ENCODE results near the gene USP28. TPM values are rescaled to one million over a fixed set of nuclear protein-coding genes. Genes with fewer than 3 reads are reported as not detected.
"Not testable (repeated sequence)": the region's sequence is repeated elsewhere in the genome, so short reads cannot be mapped to it uniquely, and the experiment has no call there.

Gene USP28
- total RNA-seq, 4 donors from 2014 or later = 8.5 to 20.2 (median 11.5) TPM

DNA sequence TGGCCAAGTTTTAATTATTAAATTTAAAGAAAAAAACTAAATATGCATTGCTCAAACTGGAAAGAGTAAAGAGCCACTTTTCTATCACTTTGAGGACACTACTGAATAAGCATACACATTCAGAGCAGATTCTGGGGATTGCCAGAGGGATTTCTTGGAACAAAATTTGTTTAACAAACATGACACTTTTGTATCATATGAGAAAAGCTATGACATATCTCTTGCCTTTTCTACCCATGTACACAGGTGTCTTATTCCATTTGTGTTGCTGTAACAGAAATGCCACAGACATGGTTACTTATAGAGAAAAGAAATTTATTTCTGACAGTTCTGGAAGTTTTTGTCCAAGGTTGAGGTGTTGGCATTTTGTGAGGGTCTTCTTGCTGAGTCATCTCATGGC is 13.5 kb upstream of the USP28 start:
- ATAC-seq (ENCODE audit: low FRiP score) (no peak), DNase-seq (ENCODE audit: low spot score) (no peak)
- TF ChIP-seq CTCF (IDR thresholded peaks at IDR 0.05) = no peak

GRCh38 chr11:113885897-113886296 is 10.5 kb upstream of the USP28 start:
- DNase-seq (ENCODE audit: low spot score) (no peak), ATAC-seq (ENCODE audit: low FRiP score) (no peak)
- no peak for TF ChIP-seq CTCF (IDR thresholded peaks at IDR 0.05)

DNA sequence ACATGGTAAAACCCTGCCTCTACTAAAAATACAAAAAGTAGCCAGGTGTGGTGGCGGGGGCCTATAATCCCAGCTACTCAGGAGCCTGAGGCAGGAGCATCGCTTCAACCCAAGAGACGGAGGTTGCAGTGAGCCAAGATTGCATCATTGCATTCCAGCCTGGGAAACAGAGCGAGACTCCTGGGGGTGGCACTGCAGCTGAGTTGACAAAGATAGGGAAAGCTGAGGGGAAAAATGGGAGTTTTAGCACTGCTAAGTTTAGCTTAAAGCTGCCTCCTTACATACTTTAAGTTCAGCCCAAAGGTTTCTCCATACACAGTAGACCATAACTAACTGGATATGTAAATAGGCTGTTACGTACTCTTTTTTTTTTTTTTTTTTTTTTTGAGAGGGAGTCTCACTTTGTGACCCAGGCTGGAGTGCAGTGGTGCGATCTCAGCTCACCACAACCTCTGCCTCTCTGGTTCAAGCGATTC is 9.0 kb upstream of the USP28 start:
- no peak for DNase-seq (ENCODE audit: low spot score)
- no peak for ATAC-seq (ENCODE audit: low FRiP score)
- no peak for TF ChIP-seq CTCF (IDR thresholded peaks at IDR 0.05)

- no peak for TF ChIP-seq CTCF (IDR thresholded peaks at IDR 0.05)
- no peak for DNase-seq (ENCODE audit: low spot score)
- no peak for ATAC-seq (ENCODE audit: low FRiP score)
Measured at GRCh38 chr11:113881856-113882255, 6.5 kb upstream of the USP28 start.

DNA sequence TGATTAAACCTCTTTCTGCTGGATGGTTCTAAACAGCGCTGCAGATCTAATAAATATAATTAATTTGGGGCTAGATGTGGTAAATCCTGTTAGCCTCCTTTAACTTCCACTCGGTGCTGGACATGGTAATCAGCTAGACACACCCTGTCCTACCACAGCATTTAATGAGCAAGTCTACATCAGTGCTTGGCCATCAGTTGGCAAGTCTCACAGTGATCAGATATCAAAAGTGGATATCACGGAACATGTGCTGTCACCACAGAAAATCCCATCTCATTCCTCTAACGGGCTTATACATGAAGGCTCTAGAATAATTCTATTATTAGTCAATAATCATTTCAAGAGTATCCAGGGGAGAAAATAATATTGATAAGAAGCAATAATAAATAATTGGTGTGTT is 5.6 kb upstream of the USP28 start:
- no peak for TF ChIP-seq CTCF (IDR thresholded peaks at IDR 0.05)
- DNase-seq (ENCODE audit: low spot score) = no peak
- ATAC-seq (ENCODE audit: low FRiP score) = no peak

GRCh38 chr11:113879446-113879845 is 4.1 kb upstream of the USP28 start:
- ATAC-seq (ENCODE audit: low FRiP score); DNase-seq (ENCODE audit: low spot score): not testable (repeated sequence)

GRCh38 chr11:113877670-113878055 is 2.3 kb upstream of the USP28 start:
- DNase-seq (ENCODE audit: low spot score) (no peak), ATAC-seq (ENCODE audit: low FRiP score) (no peak)
- no peak for TF ChIP-seq CTCF (IDR thresholded peaks at IDR 0.05)
